Left cardiac atrium (tissue), 4 donors: Measurements from ENCODE around the gene CIROP. TPM values are rescaled to one million over a fixed set of nuclear protein-coding genes. Genes with fewer than 3 reads are reported as not detected.

Experiments used
- ATAC-seq, 2 donors: fragments of 200-7000 bp; cut with Tn5 transposase; one replicate each; pipeline ENCODE4 v1.9.1; 2020; ENCODE audit warnings: mild to moderate bottlenecking in 2 of 2, moderate library complexity in 2 of 2
- DNase-seq: peaks from one replicate; pipeline ENCODE4 v3.0.0-alpha.2; 2020
- intact Hi-C, 2 donors: fragments of 100-400 bp; cut with DNase I; formaldehyde crosslinking; loops; one replicate each; pipeline versions ENCODE4 v1.14.1 to v1.15.1; 2022 to 2023
- total RNA-seq, 2 donors: library from RNA; stranded (reverse); fragmentation: NEBNext Ultra II Directional; extraction: Animal tissue kit (Norgen Biotek cat#: 25700); gene quantifications; one replicate each; pipeline ENCODE4 v1.2.1, GENCODE V29; 2021
- donor health status: DM: no; HTN: yes; CAD: no.
- donor health status: DM: no; HTN: yes; CAD: no; lungs with severe emphysema.
- donor health status: DM: yes; HTN: yes; CAD: no.
- donor health status: Dilated cardiomyopathy.

Gene CIROP
- total RNA-seq, 2 donors from 2014 or later: not detected

DNA sequence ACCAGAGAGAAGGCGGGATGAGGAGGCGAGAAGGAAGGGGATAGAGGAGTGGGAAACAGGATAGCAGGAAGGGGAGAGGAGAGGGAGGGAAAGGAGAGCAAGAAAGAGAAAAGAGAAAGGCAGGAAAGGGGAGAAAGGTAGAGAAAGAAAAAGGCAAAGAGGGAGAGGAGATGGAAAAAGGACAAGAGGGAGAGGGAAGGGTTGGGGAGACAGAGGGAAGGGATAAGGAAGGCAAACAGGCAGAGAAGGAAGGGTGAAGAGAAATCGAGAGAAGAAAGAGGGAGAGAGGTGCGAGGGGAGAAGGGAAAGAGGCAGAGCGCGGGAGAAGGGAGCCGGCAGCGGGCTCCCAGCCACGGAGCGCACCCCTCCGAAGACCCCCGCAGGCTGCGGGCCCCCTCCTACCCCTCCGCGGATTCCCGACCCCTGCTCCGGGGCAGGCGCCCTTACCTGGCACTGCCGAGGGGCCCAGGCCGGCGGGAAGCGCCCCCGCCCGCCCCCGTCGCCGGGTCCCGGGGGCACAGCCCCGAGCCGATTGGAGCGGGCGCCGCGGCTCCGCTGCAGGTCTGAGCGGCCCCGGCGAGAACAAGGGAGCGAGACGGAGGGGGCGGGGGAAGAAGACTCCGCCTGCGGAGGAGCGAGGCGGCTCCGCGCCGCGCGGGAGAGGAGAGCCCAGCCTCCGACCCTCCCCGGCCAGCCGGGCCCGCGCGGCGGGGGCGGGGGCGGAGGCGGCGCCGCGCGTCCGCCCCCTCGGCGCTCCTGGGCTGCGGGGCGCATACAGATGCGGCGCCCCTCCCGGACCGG is 47.6 kb downstream of the CIROP start, which contains the start of gene CDH24:
CDH24 (minus strand) TSS at position 565 of the 801 bp plus-strand sequence. CDS start 1,787 bp downstream, outside the sequence.
- intact Hi-C loops: loop anchor here in 1 of 2 donors (2.0 kb wide), 1 partner anchor 70 kb away; no protein-coding TSS in a partner anchor
- DNase-seq (peak; percentile 80), ATAC-seq (peak; percentile 73 to 76)

DNA sequence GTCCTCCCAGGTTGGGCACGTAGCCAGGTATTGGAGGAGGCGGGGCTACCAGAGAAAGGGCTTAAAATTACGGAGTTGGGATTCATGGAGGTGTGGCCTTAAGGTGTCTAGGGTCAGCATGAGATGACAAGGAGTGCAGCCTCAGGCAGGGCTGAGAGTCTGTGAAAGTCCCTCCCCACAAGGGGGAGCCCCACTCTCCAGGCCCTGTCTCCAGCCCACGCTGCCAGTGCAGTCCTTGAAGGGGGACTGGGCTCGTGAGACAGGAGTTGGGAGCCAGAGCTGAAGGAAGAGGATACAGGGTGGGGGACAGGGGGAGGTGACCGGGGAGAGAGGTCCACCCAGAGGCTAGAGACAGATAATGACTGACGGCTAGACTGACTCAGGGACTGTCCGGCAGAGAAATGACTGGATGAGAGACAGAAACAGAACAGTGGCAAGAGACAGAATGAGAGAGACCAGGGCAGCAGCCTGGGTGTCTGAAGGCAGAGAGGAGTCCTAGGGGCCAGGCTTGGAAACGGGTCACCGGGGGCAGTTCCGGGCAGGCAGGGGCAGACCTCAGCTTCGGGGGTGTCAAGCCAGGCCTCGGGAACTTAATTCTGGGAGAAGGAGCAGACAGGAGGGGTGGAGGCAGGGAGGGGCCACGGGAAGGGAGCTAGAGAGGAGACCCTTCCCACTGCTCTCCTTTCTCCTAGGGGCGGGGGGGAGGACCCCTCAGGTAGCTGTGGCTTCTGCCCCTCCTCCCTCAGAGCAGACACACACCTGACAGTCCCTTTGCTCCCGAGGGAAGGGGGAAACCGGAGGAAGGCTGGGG is 48.4 kb downstream of the CIROP start:
- peak; percentile 23 to 50 for ATAC-seq
- peak; percentile 69 for DNase-seq
- intact Hi-C loops: loop anchor here in 1 of 2 donors (2.0 kb wide), 1 partner anchor 70 kb away; no protein-coding TSS in a partner anchor

DNA sequence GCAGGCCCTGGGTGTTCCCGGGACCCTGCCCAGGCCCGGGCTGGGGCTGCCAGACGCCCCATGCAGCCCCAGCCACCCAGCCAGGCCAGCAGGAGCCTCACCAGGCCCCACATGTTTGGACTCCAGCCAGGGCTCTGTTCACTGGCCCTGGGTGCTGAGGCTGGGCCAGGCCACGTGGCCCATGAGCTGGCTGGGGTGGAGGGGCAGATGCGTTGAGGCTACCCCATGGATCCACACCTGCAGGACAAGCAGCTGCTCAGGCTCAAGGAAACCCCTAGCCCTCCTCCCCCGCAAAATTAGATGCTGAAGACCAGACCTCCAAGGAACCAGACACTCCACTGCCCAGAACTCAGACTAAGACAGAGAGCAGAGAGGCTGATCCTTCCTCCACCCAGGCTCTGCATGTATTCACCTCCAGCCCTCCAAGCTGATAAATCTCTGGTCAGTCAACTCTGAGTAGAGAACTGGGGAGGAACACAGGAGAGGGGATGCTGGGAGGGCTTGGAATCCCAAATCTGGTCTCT is 49.1 kb downstream of the CIROP start:
- DNase-seq: no peak
- ATAC-seq: no peak
- intact Hi-C loops: loop anchor here in 1 of 2 donors (2.0 kb wide), 1 partner anchor 69 kb away; no protein-coding TSS in a partner anchor

DNA sequence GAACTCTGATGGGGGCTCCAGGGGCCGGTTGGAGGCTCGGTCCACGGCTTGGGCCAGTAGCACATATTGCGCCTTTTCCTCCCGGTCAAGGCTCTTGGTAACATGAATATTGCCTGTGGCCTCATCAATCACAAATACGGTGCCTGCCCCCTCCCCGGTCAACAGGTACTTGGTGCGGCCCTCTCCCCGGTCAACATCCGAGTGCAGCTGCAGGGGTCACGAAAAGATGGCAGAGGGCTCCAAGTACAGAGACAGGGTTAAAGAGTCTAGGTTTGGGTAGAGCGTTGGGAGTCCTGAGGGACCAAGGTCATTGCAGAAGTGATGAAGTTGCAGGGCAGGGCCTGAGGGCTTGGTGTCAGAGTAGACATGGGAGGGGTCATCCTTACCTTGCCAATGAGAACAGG is 49.6 kb downstream of the CIROP start:
- intact Hi-C loops: no loop called here
- DNase-seq (no peak), ATAC-seq (no peak)

DNA sequence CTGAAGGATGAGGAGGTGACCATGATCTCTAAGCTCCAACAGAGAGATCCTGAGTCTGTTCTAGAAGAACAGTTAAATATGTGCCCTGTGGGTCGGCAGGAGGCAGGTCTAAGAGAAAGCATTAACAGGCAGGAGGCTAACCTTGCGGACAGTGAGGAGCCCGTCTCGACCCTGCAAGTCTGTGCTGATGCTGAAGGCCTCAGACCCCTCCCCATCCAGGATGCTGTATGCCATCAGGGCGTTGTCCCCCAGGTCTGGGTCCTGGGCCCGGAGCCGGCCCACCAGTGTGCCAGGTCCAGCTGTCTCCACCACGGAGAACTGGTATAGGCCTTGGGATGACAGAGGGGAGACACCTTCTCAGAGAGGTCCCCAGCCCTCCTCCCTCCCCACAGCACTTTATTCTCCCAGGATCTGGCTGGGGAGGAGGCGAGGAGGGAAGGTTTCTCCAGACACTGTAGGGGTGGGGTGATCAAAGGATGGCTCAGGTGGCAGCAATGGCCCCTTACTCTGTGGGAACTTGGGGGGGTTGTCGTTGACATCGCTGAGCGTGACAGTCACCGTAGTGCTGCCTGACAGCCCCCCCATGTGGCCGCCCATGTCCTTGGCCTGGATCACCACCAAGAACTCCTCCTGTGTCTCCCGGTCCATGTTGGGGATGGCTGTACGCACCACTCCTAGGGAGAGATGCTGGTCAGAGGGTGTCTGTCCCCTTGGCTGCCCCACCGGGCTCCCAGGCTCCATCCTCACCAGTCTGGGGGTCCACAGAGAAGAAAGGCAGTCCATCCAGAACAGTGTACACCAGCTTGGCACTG is 50.6 kb downstream of the CIROP start:
- DNase-seq: no peak
- no peak for ATAC-seq
- intact Hi-C loops: no loop called here

DNA sequence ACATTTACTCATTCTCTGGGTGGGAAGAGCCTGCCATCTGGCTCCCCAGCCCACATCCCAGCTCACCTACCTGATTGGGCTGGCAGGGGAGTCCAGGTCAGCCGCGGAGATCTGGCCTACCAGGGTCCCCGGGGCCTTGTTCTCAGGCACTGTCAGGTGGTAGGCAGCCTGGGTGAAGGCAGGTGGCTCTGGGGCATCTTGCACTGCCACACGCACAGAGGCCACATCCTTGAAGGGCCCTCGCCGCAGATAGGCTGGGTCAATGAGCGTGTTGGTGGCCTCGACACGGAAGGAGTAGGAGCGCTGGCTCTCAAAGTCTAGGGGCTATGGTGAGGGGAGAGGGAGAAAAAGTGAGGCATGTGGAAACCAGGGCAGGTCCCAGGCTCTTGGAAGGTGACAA is 51.4 kb downstream of the CIROP start:
- no peak for DNase-seq
- no peak for ATAC-seq
- intact Hi-C loops: no loop called here

DNA sequence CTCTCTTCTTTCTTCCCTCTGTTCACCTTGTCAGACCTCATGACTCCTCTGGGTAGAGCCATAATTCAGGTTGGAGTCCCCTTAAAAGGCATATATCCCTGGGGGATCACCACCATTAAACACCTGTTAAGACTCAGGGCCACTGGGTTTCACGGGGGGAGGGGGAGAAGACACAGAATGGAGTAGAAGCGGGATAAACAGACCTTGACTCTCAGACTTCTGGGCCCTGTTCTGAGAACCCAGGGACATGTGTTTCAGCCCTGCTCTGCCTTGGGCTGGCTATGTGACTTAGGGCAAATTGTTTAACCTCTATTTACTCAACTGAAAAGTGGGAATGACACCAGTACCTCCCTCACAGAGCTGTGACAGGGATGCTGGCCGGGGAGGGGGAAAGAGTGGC is 52.1 kb downstream of the CIROP start:
- DNase-seq: no peak
- intact Hi-C loops: no loop called here
- no peak for ATAC-seq

DNA sequence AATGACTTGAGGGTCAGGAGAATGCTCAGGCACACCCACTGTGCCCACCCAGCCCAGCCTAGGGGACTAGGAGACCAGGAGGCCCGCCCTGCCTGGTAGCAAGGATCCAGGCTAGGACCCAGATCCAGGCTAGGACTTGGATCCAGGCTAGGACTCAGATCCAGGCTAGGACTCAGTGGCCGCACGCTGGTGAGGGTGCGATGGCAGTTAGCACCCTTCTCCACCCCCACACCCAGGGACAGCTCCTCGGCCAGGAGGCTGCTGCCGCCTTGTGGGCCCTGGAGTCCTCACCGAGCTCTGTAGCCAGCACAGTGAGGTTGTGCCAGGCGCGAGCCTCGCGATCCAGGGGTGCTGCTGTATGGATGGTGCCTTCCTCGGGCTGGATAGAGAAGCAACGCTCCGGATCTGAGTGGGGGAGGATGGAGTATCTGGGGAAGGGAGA is 52.6 kb downstream of the CIROP start:
- ATAC-seq (peak; percentile 4 to 38), DNase-seq (no peak)
- intact Hi-C loops: no loop called here

DNA sequence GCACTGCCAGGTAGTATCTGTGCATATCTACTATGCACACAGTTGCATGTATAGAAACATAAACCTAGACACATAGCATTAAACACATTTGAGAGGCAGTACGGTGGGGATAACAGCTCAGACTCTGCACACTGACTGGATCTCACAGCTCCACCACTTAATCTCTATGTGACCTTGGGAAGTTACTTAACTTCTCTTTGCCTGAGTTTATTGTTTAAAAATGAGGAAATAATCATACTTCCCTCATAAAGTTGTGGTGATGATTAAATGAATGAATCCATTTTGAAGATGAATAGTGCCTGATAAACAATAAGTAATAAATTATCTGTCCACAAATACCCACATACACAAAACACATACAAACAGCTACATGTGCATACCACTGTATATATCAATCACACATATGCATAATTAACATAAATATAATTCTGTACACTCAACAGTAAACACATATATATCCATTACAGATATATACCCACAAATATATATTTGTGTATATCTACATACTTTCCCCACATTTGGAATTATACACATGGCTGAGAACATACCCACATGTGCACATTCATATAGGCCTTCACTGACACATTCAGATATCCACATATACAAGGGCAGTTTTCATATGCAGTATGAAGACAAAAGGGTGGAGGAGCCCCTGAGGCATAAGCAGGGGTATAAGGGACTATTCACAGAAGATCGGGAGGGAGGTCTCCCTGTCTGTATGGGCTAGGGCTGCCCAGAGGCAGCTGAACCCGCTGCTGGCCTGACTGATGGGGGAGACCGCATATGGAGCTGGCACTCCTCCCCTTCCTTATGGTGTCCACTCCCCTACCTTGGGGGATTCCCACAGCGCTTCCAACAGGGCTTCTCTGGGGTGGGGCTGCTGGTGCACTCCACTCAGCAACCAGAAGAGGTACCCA is 53.4 kb downstream of the CIROP start:
- DNase-seq: no peak
- no peak for ATAC-seq
- intact Hi-C loops: no loop called here

Other genes starting within 250 kb of the CIROP start
- gene LRP10, start 233.2 kb downstream of the CIROP start, total RNA-seq: 10 to 100 TPM; 63.5 to 73.1 TPM
- gene REM2, start 221.8 kb downstream of the CIROP start, total RNA-seq: under 1 TPM in 1 of 2 donors, not detected in 1; 0.12 TPM
- gene RBM23, start 185.8 kb downstream of the CIROP start, total RNA-seq: 10 to 100 TPM; 48.8 to 54.6 TPM
- 10 to 100 TPM; 46.9 to 48.6 TPM for gene PRMT5, start 175.6 kb downstream of the CIROP start, total RNA-seq
- 10 to 100 TPM; 17.2 to 23.9 TPM for gene HAUS4, start 147.9 kb downstream of the CIROP start, total RNA-seq
- 1 to 10 TPM; 7.0 to 8.0 TPM for gene AJUBA, start 122.4 kb downstream of the CIROP start, total RNA-seq
- 1 to 10 TPM; 3.9 to 4.7 TPM for gene C14orf93, start 94.8 kb downstream of the CIROP start, total RNA-seq
- 100 to 1,000 TPM in 1 of 2 donors, 10 to 100 TPM in 1; 98.1 to 114 TPM for gene PSMB5, start 70.1 kb downstream of the CIROP start, total RNA-seq
- not detected for gene PSMB11, start 62.8 kb downstream of the CIROP start, total RNA-seq
- gene CDH24, start 47.5 kb downstream of the CIROP start, total RNA-seq: 1 to 10 TPM; 1.6 to 3.4 TPM
- 10 to 100 TPM; 71.4 to 77.5 TPM for gene ACIN1, start 9.9 kb downstream of the CIROP start, total RNA-seq
- gene C14orf119, start 9.5 kb downstream of the CIROP start, total RNA-seq: 10 to 100 TPM; 30.8 to 37.9 TPM
- not detected for gene CEBPE, start 14.3 kb upstream of the CIROP start, total RNA-seq
- 10 to 100 TPM in 1 of 2 donors, 1 to 10 TPM in 1; 8.7 to 16.2 TPM for gene SLC7A8, start 78.7 kb upstream of the CIROP start, total RNA-seq
- gene RNF212B, start 132.9 kb upstream of the CIROP start, total RNA-seq: not detected
- 1 to 10 TPM; 8.3 to 8.5 TPM for gene HOMEZ, start 181.1 kb upstream of the CIROP start, total RNA-seq
- gene PPP1R3E, start 197.9 kb upstream of the CIROP start, total RNA-seq: 1 to 10 TPM; 8.0 to 8.3 TPM
- gene BCL2L2, start 201.8 kb upstream of the CIROP start, total RNA-seq: 10 to 100 TPM; 46.7 to 47.7 TPM
- gene PABPN1, start 216.5 kb upstream of the CIROP start, total RNA-seq: 10 to 100 TPM; 74.4 to 94.1 TPM
- gene SLC22A17, start 247.9 kb upstream of the CIROP start, total RNA-seq: 10 to 100 TPM; 31.4 to 34.6 TPM